Astrocyte of the hippocampus (primary cell): ENCODE data around the gene GRIK3.

Experiments used
- DNase-seq: peaks from one replicate; pipeline ENCODE4 v3.0.0; 2011; ENCODE audit warnings: low read depth, low spot score

The GRIK3 gene

DNA sequence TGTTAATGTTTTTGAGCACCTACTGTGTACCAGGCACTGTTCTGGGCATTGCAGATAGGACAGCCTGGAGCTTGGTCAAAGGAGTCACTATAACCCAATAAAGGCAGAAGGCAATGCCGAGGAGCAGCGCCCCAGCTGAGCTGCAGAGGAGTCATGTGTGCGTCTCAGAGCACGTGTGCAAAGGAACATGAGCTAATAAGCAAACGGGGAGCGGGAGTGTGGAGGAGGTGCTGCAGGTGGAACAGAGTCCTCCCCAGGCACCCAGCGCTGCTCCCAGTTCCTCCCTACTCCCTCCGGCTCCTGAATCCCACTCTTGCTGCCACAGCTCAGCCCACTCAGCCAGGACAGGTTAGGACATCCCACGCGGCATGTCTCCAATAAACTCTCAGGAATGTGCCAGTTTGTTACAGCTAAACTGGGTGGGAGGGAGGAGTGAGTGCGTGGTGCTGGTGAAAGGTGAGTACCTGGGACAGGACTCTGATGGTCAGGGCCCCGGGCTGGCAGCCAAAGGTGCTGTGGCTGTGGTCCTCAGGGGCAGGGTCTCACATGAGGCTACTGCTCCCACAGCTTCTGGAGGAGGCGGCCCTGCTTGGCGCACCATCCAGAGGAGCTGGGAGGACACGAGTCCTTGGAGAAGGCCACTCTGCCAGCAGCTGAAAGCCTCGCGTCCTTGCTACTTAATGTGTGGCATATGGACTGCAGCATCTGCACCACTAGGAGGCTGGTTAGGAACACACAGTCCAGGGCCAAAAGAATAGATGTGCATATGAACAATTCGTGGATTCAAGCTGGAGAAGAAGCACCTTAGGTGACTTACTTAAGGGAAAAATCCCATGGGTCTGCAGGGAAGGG, 52.3 kb downstream of the GRIK3 start:
- DNase-seq: no peak

DNA sequence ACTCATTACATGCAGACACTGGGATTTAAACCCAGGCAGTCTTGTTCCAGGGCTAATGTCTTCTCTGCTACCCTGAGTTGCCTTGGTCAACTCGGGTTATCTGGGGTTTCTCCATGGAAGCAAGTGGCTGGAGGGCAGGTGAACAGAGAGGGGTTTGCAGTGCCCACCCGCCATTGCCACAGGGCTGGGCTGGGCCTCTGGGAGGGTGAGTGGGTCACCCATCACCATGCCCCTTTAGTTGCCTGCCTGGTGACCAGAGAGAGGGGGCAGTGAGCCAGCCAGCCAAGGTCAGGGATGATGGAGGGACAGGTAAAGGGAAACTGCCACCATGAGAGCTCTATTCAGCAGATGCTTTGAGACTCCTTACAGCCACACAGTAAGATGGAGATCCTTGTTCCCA, 53.2 kb downstream of the GRIK3 start:
- DNase-seq: no peak

DNA sequence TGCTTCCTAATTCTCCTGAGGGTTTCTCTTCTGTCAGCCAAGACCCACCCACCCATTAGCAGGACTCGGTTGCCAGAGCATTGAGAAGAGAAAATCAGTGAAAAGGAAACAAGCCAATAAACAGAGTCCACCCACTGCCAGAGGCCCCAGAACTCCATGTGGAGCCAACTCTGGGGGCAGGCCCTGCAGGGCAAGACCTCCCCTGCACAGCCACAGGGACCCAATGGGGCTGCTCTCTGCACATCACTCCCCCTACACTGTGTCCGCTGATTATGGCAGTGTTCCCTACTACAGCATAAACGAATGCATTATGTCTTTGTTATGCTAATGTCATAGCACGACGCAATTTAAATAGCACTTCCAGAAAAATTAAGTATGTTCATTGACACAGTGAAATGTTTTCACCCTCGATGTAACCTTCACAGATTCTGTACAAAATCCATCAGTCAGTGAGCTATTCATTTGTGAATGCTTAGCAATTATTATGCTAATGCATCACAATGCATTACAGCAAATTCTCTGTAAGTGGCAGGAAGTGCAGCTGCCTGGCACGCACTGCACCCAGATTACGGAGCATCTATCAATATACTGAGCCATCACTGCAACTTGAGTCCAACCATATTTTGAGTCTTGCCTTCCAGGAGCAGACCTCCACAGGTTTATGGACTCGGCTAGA, 56.4 kb downstream of the GRIK3 start:
- DNase-seq: no peak

DNA sequence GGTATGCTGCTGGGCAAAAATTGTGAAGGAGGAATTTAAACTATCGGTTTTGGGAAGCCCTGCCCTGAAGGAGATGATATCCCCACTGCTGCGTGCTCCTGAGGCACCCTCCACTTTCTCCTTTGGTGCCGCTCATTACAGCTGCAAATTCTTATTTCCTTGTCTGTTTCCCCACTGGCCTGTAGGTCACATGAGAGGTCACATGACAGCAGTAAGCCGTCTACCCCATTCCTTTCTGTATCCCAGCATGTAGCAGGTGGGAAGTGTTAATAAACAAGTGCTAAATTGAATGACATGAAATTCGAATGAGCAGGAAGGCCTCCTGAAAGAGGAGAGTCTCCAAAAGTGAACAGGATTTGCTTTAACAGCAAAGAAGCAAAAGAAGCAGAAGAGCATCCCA, 58.7 kb downstream of the GRIK3 start:
- no peak for DNase-seq

DNA sequence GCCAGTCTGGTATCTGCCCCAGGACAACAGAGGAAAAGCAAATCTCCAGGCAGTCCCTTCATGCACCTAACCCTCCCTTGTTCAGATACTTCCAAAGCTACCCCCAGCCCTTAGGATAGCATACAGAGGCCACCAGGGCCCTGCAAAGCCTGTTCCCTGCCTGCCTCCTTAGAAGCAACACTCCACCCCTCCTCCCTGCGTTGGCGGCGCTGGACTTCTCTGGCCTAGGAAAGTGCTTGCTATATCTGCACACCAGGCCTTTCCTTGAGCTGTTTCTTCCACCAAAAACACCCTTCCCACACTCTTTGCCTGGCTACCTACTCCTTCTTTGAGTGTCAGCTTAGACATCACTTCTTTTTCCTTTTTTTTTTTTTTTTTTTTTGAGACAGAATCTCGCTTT, 61.3 kb downstream of the GRIK3 start:
- DNase-seq: no peak

DNA sequence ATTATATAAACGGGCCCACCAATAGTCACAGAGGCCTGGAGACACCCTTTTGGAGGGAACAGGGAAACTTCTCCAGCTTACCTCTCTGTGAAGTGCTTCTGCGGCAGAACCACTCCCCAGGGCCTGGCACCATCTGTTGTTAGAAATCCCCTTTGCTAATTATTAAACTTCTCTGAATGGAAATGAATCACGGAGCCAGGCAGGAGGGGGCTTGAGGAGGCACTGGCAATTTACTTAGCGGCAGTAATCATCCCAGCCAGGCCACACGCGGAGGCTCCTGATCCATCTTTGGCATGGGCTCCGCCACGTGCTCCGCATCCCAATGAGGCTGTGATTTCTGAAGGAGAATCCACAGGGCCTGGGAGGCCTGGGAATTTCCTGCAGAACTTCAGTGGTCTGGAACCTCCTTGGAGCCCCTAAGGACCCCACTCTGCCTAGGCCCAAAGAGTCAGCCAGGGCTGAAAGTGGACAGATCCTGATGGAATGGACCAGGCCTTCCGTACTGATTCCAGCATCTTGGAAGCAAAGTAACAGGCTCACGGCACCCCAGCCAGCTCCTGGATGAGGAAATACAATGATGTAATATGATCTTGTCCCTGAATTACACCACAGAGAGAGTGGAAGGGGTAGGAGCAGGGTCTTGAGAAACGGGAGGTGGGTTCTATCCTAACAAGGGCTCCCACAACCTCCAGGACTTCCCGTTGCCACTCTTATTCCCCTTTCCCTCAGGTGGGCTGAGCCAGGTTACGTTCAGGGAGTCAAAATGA, 62.3 kb downstream of the GRIK3 start:
- DNase-seq: no peak

DNA sequence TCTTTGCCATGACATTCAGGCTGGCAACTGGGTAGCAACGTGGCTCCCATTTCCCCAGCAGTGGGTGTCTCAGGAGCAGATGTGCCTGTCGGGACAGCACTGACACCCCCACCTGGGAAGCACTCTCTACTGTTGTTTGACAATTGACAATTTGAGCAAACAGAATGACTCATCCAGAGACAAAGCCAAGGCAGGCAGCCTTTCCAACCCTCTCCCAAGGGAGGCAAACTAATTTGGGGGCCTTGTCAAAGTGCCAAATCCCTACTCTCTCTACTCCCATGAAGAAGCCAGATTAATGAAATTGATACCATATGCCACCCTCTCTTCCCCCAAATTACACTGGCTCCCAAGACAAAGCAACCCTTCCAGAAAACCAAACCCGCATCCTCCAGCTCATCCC, 65.6 kb downstream of the GRIK3 start:
- DNase-seq: no peak

DNA sequence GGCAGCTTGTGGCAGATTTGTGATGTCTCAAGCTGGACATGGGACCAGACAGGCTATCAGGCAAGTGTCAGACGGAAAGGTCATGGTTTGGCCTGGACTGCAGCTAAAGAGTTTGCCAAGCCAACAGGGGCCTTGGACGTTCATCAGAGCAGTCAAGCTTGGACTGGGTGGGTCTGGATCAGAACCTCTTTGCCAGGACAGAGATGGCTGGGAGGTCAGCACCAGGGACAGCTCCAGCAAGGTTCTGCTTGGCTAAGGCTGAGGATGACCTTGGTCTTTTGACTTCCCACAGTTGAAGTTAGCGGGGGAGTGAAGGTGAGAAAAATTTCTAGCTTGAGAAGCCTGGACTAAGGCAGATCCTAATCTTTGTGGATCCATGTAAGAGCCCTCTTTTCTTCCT, 68.1 kb downstream of the GRIK3 start:
- DNase-seq: peak; percentile 38

DNA sequence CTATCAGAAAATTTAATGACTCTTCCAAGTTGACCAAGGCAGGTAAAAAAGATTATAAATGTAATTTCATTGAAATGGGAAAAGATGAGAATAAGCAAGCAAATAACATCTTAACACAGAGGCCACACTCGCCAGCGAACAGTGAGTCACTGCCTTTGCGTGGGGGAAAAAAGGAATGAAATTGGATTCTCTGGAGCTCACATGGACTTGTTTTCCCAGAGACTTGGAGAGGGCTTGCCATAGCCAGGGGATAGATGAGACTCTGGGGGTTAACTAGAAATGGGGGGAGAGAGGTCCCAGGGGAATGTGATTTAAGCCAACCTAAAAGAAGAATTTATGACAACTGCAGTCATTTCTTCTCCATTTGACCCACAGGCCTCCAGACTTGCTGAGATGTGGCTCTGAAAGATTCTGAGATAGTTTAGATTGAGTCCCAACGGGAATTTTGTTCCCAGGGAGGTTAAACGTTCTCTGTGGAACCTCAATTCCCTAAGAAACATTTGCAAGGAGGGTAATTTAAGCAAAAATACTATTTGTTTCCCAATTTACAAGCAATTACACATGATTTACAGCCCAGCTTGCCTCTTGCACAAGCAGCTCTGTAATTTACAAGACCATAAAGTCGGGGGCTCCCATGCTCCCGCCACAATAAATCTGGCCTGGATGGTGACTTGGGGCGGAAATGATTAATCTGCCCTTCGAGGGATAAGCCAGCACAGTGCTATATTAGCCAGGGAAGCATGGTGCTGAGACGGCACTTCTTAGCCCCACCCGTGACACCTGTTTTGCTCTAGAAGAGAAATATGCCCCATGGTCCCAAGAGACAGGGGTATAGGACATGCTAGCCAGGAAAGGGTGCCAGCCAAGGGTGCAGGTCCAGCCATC, 68.8 kb downstream of the GRIK3 start:
- DNase-seq: no peak

DNA sequence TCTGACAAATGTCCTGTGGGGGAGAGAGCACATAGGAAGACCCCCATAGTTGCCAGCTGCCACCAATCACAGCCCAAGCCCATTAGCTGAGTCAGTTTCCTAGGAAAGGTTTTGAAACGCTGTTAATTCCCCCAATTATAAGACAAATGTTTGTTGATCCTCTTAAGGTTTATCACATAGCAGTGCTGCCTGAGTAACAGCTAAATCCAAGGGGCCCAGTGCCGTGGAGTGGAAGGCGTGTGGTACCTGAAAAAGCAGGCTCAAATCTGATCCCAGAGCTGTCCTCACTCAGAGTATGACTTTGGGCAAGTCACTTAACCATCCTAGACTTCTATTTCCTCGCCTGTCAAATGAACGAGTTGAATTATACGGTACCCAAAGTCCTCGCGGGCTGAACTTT, 69.5 kb downstream of the GRIK3 start:
- no peak for DNase-seq

DNA sequence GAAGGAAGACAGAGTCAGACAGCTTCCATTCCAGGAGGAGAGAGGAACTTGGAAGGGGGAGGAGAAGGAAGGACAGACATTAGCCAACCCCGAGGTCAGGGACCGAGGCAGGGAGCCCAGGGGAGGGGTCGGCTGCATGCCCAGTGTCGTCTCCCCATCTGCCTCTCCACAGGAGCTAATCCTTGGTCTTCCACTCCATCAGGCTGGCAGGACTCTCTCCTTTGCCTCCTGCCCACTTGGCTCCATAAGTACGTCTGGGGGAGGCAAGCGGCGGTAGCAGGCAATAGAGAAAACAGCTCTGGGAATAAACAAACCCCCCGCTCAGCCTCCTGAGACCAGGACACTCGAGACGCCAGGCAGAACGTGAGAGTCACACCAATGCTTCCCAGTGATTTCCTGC, 71.3 kb downstream of the GRIK3 start:
- no peak for DNase-seq

DNA sequence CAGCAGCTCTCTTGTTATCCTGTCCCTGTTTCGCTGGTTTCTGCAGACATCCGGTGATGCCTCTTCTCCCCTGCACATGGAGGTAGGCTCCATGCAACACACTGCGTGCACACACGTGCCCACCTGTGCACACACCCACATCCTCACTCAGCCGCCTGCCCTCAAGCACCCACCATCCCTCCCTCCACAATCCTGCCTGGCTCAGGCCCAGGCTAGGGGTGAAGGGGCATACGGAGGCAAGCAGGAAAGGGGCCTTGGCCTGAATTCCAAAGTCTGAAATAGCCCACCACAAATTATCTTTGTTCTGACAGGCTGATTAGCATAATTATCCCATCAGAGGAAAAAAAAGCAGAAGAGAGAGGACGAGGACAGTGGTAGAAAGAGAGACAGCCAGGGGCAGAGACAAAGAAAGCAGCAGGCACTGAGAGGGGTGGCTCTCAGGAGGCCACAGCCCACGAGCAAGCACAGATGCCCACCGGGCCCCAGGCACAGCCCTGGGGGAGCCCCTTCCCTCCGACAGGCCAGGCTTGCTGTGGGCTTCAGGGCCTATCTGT, 73.2 kb downstream of the GRIK3 start:
- no peak for DNase-seq

DNA sequence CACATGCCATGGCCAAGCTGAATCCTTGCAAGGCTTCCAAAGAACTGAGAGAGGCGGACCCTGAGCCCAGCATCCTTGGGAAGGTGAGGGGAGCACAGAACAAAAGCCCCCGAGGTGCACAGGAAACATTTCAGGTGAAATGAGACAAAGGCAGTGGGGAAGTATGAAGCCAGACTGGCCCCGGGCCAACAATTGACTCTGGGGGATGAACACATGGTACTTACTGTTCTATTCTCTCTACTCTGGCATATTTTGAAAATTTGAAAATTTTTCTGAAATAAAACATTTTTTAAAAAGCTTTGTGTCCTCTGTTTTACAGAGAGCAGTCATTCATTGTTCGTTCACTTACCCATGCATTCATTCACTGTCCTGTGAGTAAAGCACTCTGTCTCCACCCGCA, 77.7 kb downstream of the GRIK3 start:
- DNase-seq: no peak

DNA sequence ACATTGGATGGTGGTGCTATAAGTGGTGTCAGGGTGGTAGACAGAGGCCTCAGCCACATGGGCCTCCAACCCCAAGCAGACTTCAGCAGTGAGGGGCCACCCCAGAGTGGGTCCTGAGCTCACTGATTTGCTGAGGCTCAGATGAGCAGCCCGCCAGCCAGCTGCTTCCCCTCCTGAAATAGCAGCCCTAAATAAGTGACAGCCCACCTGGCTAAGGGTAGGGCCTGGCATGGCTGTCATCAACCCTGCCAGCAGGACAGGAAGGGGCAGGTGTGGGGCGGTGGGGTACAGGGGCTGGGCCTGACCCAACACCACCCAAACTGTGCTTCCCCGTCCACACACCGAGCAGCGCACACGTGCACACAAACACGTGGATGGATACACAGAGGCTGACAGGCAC, 79.3 kb downstream of the GRIK3 start:
- DNase-seq: no peak

DNA sequence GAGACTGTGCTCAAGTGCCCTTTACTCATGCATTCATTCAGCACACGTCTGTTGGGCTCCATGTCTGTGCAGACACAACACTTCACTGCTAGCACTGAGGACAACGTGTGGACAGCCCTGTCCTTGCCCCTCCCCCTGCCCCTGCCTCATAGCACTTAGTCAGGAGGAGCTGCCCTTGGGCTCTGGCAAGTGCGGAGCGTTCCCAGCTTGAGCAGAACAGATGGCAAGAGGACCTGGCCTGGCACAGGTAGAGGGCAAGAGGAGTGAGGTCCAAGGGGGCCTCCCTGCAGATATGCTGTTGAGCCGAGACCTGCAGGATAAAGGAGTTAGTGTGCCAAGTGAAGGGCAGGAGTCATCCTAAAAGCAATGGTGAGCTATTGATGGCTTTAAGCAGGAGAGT, 81.3 kb downstream of the GRIK3 start:
- DNase-seq: no peak

DNA sequence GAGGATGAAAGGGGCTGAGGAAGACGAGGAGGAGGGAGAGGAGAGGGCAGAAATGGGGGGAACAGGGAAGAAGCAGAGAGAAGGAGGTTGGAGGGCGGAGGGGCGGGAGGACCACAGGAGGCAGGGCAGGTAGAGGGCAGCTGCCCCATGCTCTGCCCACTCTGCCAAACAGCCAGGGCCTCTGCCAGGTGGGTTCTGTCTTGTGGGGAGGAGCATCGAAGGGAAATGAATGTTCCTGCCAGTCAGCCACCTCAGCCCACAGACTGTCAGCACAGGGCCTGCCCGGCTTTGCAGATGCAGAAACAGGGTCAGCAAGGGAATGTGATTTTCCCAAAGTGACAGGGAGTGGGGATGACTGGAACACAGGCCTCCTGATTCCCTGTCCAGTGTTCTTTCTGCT, 82.6 kb downstream of the GRIK3 start:
- no peak for DNase-seq

DNA sequence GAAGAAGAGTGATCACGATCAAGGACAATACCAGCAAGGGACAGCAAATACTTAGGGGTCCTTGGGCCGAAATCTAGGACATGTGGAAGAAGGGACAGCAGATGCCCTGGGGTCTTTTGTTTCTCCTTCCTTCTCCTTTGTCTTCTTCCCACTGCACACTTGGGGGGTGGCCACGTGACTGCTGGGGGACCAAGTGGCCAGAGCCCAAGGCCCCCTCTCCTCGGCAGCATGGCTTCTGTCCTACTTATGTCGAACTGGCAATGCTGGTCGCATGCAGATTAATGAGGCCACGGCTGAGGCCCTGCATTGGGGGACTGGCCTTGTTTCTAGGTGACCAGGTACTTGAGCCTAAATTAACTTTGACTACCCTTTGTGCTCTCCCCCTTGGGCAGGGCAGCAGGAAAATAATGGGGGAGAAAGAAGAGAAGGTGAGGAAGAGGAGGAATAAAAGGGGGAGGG, 83.0 kb downstream of the GRIK3 start:
- no peak for DNase-seq

DNA sequence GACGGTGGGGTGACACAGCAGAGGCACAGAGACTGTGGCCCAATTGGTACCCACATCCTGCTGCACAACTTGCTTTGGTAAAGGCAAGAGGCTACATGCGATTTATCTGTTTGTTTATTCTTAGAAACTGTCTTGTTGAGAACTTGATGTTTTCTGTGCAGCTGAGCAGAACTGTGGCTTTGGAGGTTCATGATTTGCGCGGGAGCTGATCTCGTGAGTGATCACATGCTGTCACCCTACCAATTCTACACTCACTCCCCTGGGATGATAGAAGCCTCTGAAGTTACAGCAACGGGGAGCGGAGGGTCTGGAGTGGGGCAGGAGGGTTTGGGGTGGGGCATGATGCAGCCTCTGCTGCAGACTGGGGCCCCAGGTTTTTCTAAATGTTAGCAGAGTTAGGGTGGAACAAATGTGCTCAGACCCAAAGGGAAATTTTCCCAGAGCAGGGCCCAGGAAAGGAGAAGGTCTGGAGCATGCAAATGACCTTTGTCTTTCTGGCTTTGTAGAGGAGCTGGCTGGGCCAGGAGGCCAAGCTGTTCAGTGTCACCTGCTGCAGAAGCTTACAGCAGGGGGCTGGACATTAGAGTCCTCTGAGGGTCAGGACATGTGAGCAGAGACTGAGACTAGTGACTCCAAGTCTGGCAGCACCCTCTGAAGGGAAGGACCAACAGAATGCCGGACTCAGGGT, 83.6 kb downstream of the GRIK3 start:
- no peak for DNase-seq

DNA sequence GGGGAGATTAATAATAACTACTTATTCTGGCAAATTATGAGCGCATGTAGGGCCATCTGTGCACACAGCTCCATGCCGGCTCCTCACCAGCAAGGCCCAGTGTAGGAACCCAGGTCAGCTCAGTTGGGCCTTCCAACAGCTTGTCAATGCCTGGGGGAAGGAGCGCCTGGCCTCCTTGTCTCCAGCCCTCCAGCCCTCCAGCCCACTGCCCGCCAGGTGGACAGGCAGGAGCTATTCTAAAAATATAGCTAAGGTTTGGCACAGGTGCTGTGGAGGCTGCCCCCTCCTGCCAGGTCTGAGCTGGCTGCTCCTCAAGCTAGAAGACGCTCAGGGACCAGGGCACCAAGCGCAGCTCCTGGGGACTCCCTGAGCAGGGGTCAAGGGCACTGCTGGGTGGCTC, 85.7 kb downstream of the GRIK3 start:
- DNase-seq: no peak

DNA sequence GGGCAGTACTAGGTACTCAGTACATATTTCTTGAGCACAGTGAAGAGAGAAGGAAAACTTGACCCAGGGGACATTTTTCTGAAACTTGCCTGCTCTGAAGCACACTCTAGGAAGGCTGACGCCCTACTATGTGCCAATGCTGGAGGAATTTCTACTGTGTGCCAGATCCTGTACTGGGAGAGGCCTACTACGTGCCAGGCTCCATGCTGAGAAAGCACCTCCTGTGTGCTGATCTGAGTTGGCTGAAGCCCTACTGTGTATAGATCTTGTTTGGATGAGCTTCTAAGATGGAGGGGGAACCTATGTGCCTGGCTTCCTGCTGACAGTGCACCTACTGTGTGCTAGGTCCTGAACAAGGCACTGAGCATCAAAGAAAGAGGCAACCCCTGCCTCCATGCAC, 86.2 kb downstream of the GRIK3 start:
- DNase-seq: no peak

DNA sequence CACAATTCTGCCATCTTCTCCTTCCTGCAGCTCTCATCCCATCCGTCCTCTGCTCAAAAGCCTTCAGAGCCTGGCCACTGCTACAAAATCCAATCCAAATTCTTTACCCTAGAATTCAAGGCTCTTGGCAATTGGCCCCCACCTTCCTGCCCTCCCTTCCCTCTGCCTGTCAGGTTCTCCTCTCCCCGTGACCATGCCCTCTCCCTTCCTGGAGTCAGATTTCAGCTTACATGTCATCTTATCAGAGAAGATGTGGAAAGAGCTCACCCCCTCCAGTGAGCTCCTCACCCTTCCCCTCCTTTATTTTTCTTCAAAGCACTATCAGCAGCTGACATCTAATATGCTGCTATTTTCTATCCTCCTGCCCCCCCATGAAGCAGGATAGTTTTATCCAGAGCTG, 86.9 kb downstream of the GRIK3 start:
- no peak for DNase-seq
